DMS153 (cell line): Measurements from ENCODE around the gene GGT6.

Experiments used
- DNase-seq: peaks from one replicate; lab custom pipeline; 2025; lab: John Stamatoyannopoulos, UW

GGT6 gene

GRCh38 chr17:4553669-4554068 is 6.7 kb downstream of the GGT6 start:
- DNase-seq, result no peak

- DNase-seq, result no peak
Observed at GRCh38 chr17:4551796-4552525, 8.4 kb downstream of the GGT6 start.

- DNase-seq, result no peak
Observed at GRCh38 chr17:4551141-4551540, 9.2 kb downstream of the GGT6 start.

GRCh38 chr17:4550534-4551039 is 9.8 kb downstream of the GGT6 start:
- no peak for DNase-seq

GRCh38 chr17:4549781-4550533 is 10.4 kb downstream of the GGT6 start:
- DNase-seq, result no peak

- no peak for DNase-seq
Observed at GRCh38 chr17:4548721-4549531, 11.5 kb downstream of the GGT6 start.

GRCh38 chr17:4548061-4548461 is 12.3 kb downstream of the GGT6 start:
- no peak for DNase-seq

- DNase-seq, result no peak
Observed at GRCh38 chr17:4547118-4547906, 13.1 kb downstream of the GGT6 start.

GRCh38 chr17:4545217-4545951 is 15.0 kb downstream of the GGT6 start:
- DNase-seq, result no peak

GRCh38 chr17:4544951-4545216 is 15.5 kb downstream of the GGT6 start:
- no peak for DNase-seq

- no peak for DNase-seq
Observed at GRCh38 chr17:4544135-4544950, 16.0 kb downstream of the GGT6 start.

- DNase-seq, result no peak
Observed at GRCh38 chr17:4543557-4544026, 16.8 kb downstream of the GGT6 start.

- no peak for DNase-seq
Observed at GRCh38 chr17:4542726-4543191, 17.6 kb downstream of the GGT6 start.

GRCh38 chr17:4542003-4542725 is 18.2 kb downstream of the GGT6 start:
- no peak for DNase-seq

- DNase-seq, result no peak
Observed at GRCh38 chr17:4541328-4542002, 18.9 kb downstream of the GGT6 start.

- DNase-seq, result no peak
Observed at GRCh38 chr17:4540687-4541327, 19.6 kb downstream of the GGT6 start.

GRCh38 chr17:4540224-4540651 is 20.1 kb downstream of the GGT6 start:
- DNase-seq, result no peak

GRCh38 chr17:4539576-4540223 is 20.7 kb downstream of the GGT6 start:
- no peak for DNase-seq
